SJCRH30 (cell line): ENCODE data around the gene ARHGAP26. TPM values are rescaled to one million over a fixed set of nuclear protein-coding genes. Genes with fewer than 3 reads are reported as not detected.
A peak's percentile ranks its signal among the peaks of the same experiment; 100 is the strongest.
"Not testable (repeated sequence)": the region's sequence is repeated elsewhere in the genome, so short reads cannot be mapped to it uniquely, and the experiment has no call there.

Experiments used
- DNase-seq, 2 experiments: peaks; one replicate each; pipeline ENCODE4 v3.0.0-alpha.2; 2015 to 2020
- H3K27ac ChIP-seq: fragments of 250-450 bp; sonication (Bioruptor Pico); 2 replicates; pipeline ENCODE4 v1.5.1; 2020; ENCODE audit warnings: mild to moderate bottlenecking, moderate library complexity
- H3K27me3 ChIP-seq: fragments of 250-450 bp; sonication (Bioruptor Pico); 2 replicates; pipeline ENCODE4 v1.5.1; 2020; ENCODE audit warnings: mild to moderate bottlenecking, moderate library complexity
- H3K36me3 ChIP-seq: fragments of 250-450 bp; sonication (Bioruptor Pico); 2 replicates; pipeline ENCODE4 v1.5.1; 2020; ENCODE audit warnings: mild to moderate bottlenecking, moderate library complexity
- H3K4me1 ChIP-seq: fragments of 250-450 bp; sonication (Bioruptor Pico); 2 replicates; pipeline ENCODE4 v1.5.1; 2020; ENCODE audit warnings: mild to moderate bottlenecking, moderate library complexity
- H3K4me3 ChIP-seq: fragments of 250-450 bp; sonication (Bioruptor Pico); 2 replicates; pipeline ENCODE4 v1.5.1; 2020; ENCODE audit warnings: mild to moderate bottlenecking, moderate library complexity
- H3K9me3 ChIP-seq: fragments of 250-450 bp; sonication (Bioruptor Pico); replicated peaks from 2 replicates; pipeline ENCODE4 v1.5.1; 2020; ENCODE audit warnings: mild to moderate bottlenecking, moderate library complexity
- total RNA-seq: library from RNA; depleted of rRNA; stranded (reverse); fragments of >200 nt; shearing (Covaris generic); gene quantifications from 2 replicates; pipeline ENCODE4 v1.2.3, GENCODE V29; 2014

The ARHGAP26 gene
- total RNA-seq, 1 experiment from 2014 or later: 16.9 TPM

DNA sequence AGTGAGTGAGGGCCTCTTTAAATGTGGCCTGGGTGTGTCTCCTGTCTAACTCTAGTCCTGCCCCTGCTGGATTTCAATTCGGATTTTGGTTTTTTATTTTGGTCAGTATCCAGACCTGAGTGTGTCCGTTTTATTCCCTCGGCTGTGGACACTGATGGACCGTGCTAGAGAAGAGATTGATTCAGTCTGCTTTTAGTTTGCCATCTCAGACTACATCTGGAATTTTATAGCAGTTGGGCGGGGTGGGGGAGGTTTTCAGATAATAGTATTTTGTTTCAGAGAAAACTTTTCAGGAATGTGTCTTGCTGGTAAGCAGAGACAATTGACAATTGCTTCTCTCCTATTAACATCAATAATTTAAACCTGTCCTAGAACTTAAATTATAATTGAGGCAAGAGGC is 308.1 kb downstream of the ARHGAP26 start:
- Histone ChIP-seq H3K27ac (no peak overlapping the region), H3K4me3 (no peak overlapping the region)
- no peak for DNase-seq

DNA sequence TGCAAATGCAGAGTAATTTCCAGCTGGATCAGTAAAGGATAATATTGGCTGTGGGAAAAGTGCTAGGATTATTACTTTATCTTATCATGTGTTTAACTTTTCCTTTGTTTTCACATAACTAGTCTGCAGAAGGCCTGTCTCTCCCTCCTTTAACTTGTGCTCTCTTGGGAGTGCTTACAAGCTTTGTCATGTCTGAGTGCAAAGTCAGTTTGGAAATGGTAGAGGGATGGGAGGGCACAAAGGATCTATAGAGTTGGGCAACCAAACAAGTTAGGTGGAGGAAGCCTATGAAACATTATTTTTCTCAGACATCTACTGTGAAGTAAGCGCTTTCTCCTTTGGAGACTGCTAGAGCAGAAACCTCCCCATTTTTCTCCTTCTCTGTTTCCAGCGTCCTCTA is 308.8 kb downstream of the ARHGAP26 start:
- no peaks in the 10 kb centered on the region for H3K27me3 ChIP-seq
- H3K4me3 ChIP-seq: no peak overlapping the region
- H3K9me3 ChIP-seq: no peaks in the 10 kb centered on the region
- no peak for DNase-seq
- H3K4me1 ChIP-seq: peaks cover 22% of the 10 kb centered on the region
- no peaks in the 10 kb centered on the region; the same call in 1 of the 2 replicates for H3K36me3 ChIP-seq
- H3K27ac ChIP-seq: no peak overlapping the region

More for the DNA sequence above, 308.1 kb downstream of the ARHGAP26 start:
- Histone ChIP-seq H3K36me3 (no peaks in the 10 kb centered on the region; the same call in 1 of the 2 replicates), H3K4me1 (peaks cover 22% of the 10 kb centered on the region), H3K27me3 (no peaks in the 10 kb centered on the region), H3K9me3 (no peaks in the 10 kb centered on the region)

DNA sequence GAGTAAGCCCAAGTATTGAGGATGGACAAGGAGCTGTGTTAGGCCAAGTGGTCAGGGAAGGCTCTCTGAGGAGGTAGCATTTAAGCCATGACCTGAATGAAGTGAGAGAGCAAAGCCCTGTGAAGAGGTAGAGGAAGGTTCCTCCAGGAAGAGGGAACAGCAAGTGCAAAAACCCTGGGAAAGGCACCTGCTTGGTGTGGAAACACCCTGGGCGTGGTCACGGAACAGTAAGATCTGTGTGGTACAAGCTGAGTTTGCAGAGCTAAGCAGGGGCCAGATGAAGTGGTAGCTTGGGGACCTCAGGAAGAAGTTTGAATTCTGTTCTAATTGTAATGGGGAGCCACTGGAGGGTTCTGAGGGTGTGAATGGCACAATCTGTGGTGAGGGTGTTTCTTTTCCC is 310.2 kb downstream of the ARHGAP26 start:
- Histone ChIP-seq H3K27me3 (no peaks in the 10 kb centered on the region), H3K4me3 (no peak overlapping the region), H3K9me3 (no peaks in the 10 kb centered on the region), H3K27ac (no peak overlapping the region), H3K36me3 (no peaks in the 10 kb centered on the region), H3K4me1 (peaks cover 19% of the 10 kb centered on the region)
- DNase-seq: no peak

DNA sequence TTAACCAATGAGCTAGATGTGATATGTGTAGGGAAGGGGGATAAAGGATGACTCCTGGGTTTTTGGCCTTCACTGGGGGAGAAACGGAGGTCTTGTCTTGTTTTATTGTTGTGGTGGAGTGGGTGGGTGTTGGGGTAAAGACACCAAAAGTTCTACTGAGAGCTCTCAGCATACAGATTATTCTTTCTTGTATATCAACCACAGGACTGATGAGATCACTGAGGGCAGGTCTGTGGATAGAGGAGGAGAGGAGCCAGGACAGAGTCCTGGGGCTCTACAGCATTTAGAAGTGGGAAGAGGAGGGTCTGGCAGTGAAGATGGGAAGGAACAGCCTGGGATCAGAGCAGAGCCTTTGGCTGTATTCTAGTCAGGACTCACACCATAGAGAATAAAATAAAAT is 310.8 kb downstream of the ARHGAP26 start:
- Histone ChIP-seq H3K4me3 (no peak overlapping the region), H3K36me3 (no peaks in the 10 kb centered on the region), H3K9me3 (no peaks in the 10 kb centered on the region), H3K27ac (no peak overlapping the region), H3K4me1 (peaks cover 25% of the 10 kb centered on the region), H3K27me3 (no peaks in the 10 kb centered on the region)
- no peak for DNase-seq

DNA sequence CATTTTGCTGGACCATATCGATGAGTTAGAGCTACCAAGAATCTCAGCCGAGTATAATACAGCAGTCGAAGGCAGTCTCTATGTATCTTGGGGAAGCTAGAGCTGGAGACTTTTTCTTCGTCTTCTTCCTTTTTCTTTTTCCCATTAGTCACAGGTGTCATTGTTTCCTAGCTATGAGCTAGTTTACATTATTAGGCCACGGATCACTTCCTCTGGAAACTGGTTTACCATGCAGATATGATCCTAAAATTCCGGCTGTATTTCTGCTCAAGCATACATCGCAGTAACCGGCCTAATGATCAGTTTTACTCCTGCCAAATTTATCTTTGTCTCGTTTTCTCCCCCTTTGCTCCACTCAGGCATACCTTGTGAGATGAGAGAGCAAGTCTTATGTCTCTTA is 312.8 kb downstream of the ARHGAP26 start:
- no peak overlapping the region for H3K4me3 ChIP-seq
- H3K27ac ChIP-seq: no peak overlapping the region
- H3K4me1 ChIP-seq: peaks cover 35% of the 10 kb centered on the region
- H3K27me3 ChIP-seq: no peaks in the 10 kb centered on the region
- H3K36me3 ChIP-seq: no peaks in the 10 kb centered on the region
- no peak for DNase-seq
- H3K9me3 ChIP-seq: no peaks in the 10 kb centered on the region

DNA sequence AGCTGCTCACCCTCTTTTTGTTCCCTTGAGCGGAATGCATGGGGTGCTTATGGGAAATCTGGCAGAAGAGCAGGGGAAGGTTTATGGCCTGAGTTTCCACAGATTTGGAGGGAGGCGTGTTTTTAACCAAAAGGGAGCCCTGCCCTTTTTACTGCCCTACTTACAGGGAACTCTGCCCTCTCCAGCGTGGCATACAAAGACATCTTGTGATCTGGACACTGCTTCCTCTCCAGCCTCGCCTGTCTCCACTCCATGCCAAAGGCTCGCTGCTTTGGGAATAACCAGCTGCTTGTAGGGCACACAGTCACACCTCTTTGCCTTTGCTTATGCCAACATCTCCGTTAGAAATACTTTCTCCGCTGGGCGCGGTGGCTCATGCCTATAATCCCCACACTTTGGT is 314.2 kb downstream of the ARHGAP26 start:
- H3K36me3 ChIP-seq: no peaks in the 10 kb centered on the region
- H3K4me3 ChIP-seq: no peak overlapping the region
- H3K9me3 ChIP-seq: no peaks in the 10 kb centered on the region
- H3K27me3 ChIP-seq: no peaks in the 10 kb centered on the region
- H3K4me1 ChIP-seq: peaks cover 27% of the 10 kb centered on the region
- no peak overlapping the region for H3K27ac ChIP-seq
- DNase-seq: no peak

DNA sequence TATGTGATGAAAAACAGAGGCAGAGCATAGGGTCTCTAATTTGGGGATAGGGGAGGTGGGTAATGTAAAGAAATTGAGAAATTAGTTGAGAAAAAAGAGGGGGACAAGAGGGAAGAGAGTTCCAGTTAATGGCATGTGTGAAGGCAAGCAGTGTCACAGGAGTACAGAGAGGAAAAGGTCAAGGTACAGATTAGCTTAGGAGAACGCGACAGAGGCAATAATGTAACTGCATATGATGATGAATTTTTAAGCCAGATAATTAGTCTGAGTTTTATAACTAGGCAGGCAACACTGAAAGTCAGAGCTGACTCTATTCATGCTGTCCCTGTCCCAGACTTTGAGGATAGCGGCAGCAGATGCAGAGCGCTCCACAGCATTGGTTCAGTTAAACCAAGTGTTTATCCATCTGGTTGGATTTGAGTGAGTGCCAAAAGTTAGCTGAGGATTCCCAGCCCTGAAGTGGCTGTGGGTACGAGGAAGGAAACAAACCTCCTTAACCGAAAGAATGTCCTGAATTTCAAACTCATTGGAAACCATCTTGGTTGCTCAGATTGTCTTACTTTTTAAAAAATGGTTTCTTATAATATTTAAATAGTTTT is 315.2 kb downstream of the ARHGAP26 start:
- H3K9me3 ChIP-seq: no peaks in the 10 kb centered on the region
- no peak overlapping the region for H3K27ac ChIP-seq
- no peaks in the 10 kb centered on the region for H3K27me3 ChIP-seq
- H3K4me3 ChIP-seq: no peak overlapping the region
- DNase-seq: peak; percentile 70 to 84
- no peaks in the 10 kb centered on the region for H3K36me3 ChIP-seq
- peaks cover 27% of the 10 kb centered on the region for H3K4me1 ChIP-seq

DNA sequence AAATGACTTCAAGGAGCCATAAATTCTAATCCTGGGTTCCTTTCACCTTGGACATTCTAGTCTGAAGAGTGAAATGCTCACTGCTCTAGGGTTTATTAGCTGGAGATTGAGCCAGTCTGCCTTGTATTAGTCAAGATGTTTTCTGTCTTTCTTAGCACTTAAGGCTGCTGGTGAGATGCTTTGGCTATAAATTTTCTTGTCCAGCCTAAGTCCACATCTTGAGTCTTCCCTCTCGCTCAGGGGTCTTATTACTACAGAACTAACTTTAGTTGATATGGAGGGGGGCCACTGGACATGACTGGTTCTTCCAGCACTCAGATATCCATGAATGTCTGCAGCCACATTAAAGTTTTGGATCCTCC is 316.4 kb downstream of the ARHGAP26 start:
- H3K27me3 ChIP-seq: no peaks in the 10 kb centered on the region
- no peaks in the 10 kb centered on the region for H3K9me3 ChIP-seq
- H3K36me3 ChIP-seq: no peaks in the 10 kb centered on the region
- DNase-seq: no peak
- peak overlapping the region; percentile 5; the same call in 1 of the 2 replicates for H3K27ac ChIP-seq
- peaks cover 27% of the 10 kb centered on the region for H3K4me1 ChIP-seq
- H3K4me3 ChIP-seq: no peak overlapping the region

DNA sequence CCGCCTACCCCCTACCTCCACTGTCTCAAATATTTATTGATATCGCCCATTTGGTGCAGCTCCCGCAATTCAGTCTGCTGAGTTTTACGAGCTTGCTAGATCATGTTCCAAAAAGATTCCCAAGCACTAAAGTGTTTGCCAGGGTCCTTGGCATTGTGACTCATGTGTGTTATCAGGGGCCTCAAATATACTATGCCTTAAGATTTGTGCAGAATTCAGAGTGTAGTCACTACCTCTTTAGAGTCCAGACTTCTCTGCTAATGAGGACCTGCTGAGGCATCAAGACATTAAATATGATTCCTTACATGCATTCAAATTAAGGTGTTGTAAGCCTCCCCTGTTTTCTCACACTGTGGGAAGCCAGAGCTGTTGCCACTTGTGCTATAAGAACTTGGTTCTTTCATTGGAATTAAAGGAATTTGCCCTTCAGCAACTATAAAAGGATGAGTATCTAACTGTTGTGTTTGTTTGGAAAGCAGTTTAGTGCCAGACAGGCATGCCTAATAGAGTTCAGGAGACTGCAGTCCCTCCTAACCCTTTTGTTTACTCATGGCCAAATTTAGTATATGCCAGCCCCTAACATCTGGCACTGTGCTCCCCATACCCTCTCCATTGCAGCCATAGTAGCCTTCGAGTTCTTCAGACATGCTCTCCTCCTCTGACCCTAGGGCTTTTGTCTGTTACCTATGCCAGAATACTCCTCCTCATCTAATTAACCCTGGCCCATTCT is 316.9 kb downstream of the ARHGAP26 start:
- Histone ChIP-seq H3K27ac (peak overlapping the region; percentile 5; the same call in 1 of the 2 replicates), H3K27me3 (no peaks in the 10 kb centered on the region), H3K4me1 (peaks cover 27% of the 10 kb centered on the region), H3K9me3 (no peaks in the 10 kb centered on the region), H3K36me3 (no peaks in the 10 kb centered on the region), H3K4me3 (no peak overlapping the region)
- peak; percentile 25 to 45 for DNase-seq

DNA sequence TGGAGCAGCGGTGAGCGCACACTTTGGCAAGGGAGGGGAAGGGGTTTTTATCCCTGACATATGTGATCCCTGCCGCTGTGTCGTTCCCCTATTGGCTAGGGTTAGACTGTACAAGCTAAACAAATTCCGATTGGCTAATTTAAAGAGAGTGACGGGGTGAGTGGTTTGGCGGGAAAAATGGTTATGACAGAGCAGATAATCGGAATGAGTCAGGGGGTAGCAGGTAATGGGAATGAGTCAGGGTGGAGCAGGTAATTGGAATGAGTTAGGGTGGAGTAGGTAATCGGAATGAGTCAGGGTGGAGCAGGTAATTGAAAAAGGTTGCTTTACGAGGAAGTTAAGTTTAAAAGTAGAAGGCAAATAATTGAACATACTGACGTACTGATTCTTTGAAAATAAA is 318.5 kb downstream of the ARHGAP26 start:
- not testable (repeated sequence) for H3K9me3 ChIP-seq, H3K4me3 ChIP-seq, H3K27me3 ChIP-seq, H3K27ac ChIP-seq, DNase-seq, H3K36me3 ChIP-seq
- H3K4me1 ChIP-seq: peaks cover 24% of the 10 kb centered on the region

DNA sequence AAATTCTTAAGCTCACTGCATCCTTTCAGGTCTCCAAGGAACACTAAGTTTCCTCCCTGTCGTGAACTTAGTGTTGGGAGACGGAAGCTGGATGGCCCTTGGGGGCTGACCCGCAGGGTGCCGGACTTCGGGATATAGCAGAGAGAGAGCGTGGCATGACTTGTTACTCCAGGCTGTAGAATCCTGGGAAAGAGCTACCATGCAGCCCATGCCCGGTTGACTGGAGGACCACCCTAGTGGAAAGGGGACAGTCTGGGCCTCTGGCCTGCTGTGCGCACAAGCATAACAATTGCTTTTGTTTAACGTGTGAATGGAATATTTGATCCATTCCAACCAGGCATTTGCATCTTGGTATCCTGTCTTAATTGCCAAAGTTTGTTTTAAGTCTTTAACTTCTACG is 319.9 kb downstream of the ARHGAP26 start:
- H3K4me3 ChIP-seq, H3K36me3 ChIP-seq: not testable (repeated sequence)

DNA sequence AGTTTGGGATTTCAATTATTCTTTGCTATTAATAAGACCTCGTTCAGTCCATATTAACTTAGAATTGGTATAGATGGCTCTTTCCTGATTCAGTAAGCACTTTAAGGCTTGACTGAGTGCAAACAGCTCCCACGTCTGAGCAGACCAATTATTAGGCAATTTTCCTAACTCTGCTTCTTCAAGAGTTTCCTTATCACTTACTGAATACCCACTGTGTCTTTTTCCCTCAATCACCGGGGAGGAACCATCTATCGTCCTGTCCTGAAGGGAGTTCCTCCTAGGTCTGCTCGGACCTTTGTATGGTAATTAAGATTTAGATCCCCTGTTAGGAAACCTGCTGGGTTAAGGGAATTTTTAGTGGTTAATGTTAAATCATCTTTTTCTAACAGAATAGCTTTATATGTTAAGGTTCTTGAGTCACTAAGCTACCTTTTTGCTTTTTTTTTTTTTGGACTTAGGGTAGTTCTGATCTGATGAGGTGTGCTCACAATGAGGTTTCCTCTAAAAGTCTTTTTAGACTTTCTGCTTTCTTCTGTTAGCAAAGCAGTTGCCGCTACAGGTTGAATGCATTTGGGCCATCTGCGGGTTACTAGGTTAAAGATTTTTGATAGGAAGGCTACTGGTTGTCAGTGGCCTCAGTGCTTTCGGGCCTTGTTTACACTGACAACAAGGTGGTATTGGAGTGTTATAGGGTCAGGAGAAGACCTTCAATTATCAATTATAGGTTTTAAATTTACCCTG is 322.7 kb downstream of the ARHGAP26 start:
- H3K27ac ChIP-seq, DNase-seq, H3K4me3 ChIP-seq, H3K27me3 ChIP-seq, H3K9me3 ChIP-seq, H3K36me3 ChIP-seq, H3K4me1 ChIP-seq: not testable (repeated sequence)

More for the DNA sequence above, 319.9 kb downstream of the ARHGAP26 start:
- H3K9me3 ChIP-seq, DNase-seq, H3K27ac ChIP-seq, H3K27me3 ChIP-seq: not testable (repeated sequence)
- peaks cover 23% of the 10 kb centered on the region for H3K4me1 ChIP-seq

DNA sequence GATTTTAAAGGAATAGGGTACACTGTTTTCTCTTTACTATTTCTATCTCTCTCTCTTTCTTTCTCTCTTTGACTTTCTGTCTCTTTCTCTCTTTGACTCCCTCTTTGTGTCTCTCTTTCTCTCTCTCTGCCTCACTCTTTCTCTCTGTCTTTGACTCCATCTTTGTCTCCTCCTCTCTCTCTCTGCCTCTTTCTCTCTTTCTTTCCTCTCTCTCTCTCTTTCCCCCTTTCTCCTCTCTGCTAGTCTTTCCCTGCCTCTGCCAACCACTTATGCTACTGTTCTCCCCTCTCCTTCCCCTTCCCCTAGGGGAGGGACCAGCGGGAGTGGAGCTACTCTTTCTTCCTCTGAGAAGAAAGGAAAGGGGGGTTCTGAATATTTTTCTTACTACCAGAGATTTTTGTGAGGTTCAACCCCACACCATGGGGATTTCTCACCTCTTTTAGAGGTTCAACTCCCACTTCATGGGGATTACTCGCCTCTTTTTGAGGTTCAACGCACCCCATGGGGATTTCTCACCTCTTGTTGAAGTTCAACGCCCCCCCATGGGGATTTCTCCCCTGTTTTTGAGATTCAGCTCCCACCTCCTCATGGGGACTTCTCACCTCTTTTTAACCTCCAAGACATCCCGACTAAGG is 323.4 kb downstream of the ARHGAP26 start:
- Histone ChIP-seq H3K9me3 (no peaks in the 10 kb centered on the region), H3K4me1 (no peaks in the 10 kb centered on the region), H3K27me3 (no peaks in the 10 kb centered on the region), H3K36me3 (no peaks in the 10 kb centered on the region), H3K4me3 (no peak overlapping the region), H3K27ac (no peak overlapping the region)
- DNase-seq: no peak

DNA sequence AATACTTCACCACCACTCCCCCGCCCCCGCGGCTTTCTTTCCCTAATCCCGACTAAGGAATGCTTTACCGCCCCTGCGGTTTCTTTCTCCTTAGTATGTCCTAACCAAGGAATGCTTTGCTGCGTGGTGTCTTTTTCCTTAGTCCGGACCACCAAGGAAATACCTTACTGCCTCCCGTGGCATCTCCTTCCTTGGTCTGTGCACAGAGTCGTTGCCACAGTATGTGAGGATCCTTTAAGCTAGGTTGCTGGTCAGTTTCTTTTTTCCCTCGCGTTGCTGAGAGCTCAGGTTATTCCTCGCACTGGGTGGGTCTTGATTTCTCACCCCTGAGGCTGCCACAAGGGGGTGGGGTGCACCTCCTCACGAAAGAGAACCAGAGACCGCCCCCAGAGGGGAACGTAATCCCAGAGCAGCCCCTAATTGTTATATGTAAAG is 323.9 kb downstream of the ARHGAP26 start:
- Histone ChIP-seq H3K36me3 (no peaks in the 10 kb centered on the region), H3K4me1 (no peaks in the 10 kb centered on the region), H3K9me3 (no peaks in the 10 kb centered on the region), H3K27me3 (no peaks in the 10 kb centered on the region), H3K4me3 (no peak overlapping the region), H3K27ac (no peak overlapping the region)
- no peak for DNase-seq

DNA sequence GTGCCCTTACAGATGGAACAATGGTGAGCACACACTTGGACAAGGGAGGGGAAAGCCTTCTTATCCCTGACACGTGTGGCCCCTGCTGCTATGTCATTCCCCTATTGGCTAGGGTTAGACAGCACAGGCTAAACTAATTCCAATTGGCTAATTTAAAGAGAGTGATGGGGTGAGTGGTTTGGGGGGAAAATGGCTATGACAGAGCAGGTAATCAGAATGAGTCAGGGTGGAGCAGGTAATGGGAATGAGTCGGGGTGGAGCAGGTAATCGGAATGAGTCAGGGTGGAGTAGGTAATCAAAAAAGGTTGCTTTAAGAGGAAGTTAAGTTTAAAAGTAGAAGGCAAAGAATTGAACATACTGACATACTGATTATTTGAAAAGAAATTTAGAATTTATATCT is 324.4 kb downstream of the ARHGAP26 start:
- DNase-seq, H3K36me3 ChIP-seq, H3K4me3 ChIP-seq, H3K27me3 ChIP-seq, H3K4me1 ChIP-seq, H3K27ac ChIP-seq, H3K9me3 ChIP-seq: not testable (repeated sequence)
